ENCODE measurements around the gene OR4X2.
"Not testable (repeated sequence)": the region's sequence is repeated elsewhere in the genome, so short reads cannot be mapped to it uniquely, and the experiment has no call there.

Gene OR4X2, protein sequence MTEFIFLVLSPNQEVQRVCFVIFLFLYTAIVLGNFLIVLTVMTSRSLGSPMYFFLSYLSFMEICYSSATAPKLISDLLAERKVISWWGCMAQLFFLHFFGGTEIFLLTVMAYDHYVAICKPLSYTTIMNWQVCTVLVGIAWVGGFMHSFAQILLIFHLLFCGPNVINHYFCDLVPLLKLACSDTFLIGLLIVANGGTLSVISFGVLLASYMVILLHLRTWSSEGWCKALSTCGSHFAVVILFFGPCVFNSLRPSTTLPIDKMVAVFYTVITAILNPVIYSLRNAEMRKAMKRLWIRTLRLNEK

DNA sequence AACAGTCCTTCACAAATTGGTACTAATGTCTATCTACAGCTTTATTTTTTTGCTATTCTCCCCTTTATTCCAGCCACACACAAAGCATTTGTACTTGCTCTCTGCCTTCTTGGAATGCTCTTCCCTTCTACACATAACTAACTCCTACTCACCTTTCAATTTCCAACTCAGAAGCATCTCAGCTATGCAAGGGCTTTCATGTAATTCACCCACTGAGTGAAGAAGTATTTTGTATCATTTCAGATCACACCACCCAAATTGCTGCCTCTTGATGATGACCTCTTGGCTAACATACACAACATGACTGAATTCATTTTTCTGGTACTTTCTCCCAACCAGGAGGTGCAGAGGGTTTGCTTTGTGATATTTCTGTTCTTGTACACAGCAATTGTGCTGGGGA lies at the start of gene OR4X2:
OR4X2 (plus strand) TSS at position 301 of the 400 bp plus-strand sequence; CDS start at position 301, 0 bp downstream.
- no peak for DNase-seq

DNA sequence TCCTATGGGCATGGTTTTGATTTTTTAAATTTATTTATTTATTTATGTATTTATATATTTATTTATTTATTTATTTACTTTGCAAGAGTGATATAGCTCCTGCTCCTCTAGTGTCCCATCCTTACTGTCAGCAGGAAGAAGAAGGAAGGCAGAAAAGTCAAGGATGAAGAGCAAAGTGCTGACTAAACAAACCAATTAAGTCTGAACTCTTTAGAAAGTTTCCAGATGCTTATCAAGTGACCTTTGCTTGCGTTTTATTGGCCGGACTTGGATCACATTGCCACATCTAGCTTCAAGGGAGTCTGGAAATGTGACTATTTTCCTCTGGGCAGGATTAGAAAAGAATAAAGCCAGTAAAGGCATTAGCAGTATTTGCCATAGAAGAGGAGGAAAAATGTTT lies 37.0 kb upstream of the OR4X2 start:
- no peak for DNase-seq

DNA sequence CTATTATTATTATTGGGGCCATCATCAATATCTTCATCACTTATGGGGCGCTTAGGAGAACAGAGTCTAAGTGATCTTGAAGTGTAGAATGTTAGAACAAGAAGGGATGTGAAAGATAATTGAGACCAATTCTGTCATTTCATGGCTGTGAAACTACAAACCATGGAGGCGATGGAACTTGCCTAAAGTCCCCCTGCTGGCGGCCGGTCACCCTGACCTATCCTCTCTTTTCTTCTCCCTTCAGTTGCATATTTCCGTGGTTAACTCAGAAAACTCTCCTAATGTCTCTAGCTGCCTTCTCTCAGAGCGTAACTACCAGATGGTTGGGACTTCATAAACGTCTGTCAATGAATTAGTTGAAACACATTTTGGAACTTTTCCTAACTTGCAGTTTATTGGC lies 34.9 kb upstream of the OR4X2 start:
- DNase-seq, result no peak

DNA sequence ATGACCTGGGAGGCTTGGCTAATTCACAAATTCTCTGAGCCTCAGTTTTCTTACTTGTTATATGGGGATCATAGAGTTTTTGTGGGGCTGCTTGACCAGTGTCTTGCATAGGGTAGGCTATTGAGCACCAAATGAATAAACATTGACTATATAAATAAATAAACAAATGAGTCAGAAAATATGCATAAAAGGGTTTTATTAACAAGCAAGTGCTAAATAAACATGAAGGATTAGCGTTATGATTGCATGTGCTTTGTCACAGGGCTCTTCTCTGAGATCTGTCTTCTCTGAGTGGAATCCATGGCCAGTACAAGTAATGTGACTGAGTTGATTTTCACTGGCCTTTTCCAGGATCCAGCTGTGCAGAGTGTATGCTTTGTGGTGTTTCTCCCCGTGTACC lies 28.4 kb upstream of the OR4X2 start, which contains the start of gene OR4B1:
OR4B1 (plus strand) TSS at position 301 of the 400 bp plus-strand sequence; CDS start at position 301, 0 bp downstream.
- DNase-seq, result no peak

DNA sequence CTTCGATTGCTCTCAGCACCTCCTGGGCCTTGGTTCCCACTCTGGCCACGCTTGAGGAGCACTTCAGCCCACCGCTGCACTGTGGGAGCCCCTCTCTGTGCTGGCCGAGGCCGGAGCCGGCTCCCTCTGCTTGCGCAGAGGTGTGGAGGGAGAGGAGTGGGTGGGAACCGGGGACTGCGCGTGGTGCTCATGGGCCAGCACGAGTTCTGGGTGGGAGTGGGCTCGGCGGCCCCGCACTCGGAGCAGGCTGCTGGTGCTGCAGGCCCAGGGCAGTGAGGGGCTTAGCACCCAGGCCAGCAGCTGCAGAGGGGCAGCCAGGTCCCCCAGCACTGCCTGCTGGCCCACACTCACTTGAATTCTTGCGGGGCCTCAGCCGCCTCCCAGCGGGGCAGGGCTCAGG lies 16.1 kb upstream of the OR4X2 start:
- no peak for DNase-seq

DNA sequence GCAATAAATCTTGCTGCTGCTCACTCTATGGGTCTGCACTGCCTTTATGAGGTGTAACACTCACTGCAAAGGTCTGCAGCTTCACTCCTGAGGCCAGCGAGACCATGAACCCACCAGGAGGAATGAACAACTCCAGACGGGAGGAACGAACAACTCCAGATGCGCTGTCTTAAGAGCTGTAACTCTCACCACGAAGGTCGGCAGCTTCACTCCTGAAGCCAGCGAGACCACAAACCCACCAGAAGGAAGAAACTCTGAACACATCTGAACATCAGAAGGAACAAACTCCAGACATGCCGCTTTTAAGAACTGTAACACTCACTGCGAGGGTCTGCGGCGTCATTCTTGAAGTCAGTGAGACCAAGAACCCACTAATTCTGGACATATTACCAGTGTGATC lies 14.8 kb upstream of the OR4X2 start:
- DNase-seq, result not testable (repeated sequence)

DNA sequence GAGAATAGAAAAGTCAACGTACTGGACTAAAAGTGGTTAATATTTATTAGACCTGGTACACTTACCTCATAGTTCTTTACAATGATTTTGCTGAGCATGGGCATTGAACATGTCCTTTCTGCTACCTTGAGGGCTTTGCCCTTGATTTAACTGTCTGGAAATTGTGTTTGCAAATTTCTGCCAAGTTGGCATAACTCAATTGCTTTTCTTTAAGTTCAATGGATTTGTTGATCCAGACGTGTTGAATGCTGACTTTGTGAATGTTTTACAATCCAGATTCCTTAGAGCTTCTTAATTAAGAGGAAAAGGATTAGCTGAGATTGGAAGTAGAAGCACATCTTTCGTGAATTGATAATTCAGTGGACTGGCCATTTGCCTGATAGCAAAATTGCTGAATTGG lies 7.2 kb upstream of the OR4X2 start:
- no peak for DNase-seq

DNA sequence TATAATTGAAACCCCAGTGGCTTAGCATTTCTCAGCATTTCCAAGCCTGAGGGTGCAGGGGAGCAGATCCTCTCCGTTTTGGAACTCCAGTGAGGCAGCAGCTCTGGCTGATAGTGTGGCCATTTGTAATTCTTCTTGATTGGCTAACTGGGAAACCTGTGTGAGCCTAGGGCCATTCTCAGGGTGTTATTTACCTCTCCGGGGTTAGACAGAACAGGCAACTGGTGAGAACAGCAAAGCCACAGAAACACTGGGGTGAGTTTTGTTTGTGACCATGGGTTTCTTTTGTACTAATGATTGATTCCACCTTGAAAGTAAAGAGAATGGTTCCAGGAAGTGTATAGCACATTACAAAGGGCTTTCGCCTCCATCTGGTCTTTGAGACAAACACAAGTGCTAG lies 2.4 kb upstream of the OR4X2 start:
- DNase-seq, result no peak

DNA sequence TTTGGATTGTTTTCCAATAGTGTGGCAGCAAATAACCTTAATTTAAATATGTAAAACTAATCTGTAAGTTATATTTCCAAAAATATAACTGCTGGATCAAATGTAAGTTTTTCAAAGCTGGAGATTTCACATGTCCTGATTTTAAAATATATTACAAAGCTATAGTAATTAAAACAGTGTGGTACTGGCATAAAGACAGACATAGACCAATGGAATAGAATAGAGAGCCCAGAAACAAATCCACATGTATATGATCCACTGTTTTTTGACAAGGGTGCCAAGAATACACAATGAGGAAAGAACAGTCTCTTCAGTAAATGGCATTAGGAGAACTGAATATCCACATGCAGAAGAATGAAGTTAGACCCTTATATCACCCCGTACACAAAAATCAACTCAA lies 4.0 kb downstream of the OR4X2 start:
- no peak for DNase-seq

DNA sequence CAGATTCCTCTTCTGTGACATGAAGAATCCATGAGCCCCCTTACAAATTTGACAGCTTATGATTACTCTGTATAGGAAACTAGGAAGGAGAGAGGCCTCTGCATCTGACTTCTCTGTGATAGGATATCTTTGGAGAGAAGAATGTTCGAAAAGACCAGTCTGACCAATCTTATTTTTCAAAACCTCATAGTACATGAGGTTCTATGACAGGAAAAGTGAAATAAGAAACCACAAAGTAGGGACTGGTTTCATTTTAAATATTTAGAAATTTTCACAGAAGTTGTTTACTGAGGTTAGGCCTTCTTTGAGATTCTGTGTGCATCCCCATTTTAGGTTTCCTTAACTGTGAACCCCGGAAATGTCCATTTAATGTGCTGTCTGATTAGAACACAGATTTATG lies 16.7 kb downstream of the OR4X2 start:
- DNase-seq, result no peak

DNA sequence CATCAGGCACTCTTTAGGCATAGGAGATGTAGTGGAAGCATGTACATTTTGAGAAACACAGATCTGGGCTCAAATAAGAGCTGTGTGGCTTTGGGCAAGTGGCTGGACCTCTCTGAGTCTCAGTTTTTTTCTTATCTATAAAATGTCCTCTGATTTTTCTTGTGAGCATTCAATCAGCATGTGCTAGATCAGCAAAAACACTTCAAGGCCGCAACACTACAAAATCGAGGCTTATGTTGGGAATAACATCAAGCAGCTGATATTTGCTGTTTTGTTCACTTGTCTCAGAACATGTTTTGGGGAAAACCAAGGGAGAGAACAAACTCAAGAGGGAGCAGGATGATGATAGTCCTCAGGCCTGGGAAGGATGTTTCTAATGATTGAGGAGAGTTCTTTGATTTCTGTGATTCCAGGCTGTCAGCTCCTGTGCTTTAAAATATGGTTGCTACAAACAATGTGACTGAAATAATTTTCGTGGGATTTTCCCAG lies 18.6 kb downstream of the OR4X2 start, which contains the start of gene OR4X1:
OR4X1 (plus strand) TSS at position 439 of the 489 bp plus-strand sequence; CDS start at position 439, 0 bp downstream.
- DNase-seq, result no peak

DNA sequence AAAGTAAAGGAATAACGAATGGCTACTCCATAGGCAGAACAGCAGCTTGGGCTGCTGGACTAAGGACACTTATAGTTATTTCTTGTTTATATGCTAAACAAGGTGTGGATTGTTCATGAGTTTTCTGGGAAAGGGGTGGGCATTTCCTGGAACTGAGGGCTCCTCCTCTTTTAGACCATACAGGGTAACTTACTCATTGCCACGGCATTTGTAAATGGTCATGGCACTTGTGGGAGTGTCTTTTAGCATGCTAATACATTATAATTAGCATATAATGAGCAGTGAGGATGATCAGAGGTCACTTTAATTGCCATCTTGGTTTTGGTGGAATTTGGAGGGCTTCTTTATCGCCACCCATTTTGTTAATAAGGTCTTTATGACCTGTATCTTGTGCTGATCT lies 25.7 kb downstream of the OR4X2 start:
- DNase-seq, result no peak

DNA sequence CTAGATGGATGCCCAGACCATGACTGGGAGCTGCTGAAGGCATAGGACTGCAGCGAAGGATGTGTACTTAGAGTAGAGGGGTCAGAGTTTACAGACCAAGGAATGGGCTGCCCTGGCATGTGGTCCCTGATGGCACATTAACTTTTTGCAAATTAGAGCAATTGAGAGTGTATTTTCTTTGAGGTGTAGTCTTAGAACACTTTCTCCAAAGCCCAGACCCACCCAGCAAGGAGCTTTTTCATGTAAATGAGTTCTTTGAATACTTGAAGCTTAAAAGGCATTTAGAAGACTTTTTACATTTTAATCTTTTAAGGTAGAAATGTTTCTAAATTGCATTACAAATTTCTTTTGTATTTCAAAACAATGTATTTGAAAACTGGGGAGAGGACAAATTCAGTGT lies 27.7 kb downstream of the OR4X2 start:
- DNase-seq, result no peak

Data from retina (tissue), 1 donor.